ENCODE measurements around the gene CAND1.

DNA sequence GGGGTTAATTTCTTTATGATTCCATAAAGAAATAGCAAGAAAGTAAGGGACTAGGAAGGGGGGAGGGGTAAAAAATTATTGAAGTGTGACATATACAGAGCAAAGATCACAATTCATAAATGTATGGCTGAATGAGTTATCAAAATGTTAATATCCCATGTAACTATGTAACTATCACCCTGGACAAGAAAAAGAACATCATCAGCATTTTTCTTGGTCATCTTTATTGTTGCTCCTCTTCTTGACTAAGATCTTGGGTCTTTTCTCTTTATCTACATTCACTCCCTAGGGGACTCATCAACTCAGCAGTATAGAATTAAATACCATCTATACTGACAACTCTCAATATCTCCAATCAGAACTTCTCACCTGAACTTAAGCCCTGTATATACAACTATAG lies 57.5 kb downstream of the CAND1 start:
- no peak for TF ChIP-seq CTCF (IDR thresholded peaks at IDR 0.05)
- no peak for TF ChIP-seq CBFB (CRISPR knock-in tag; IDR thresholded peaks at IDR 0.05; ENCODE audit: low read depth)
- TF ChIP-seq JUN (CRISPR knock-in tag; IDR thresholded peaks at IDR 0.05) = no peak
- no peak for TF ChIP-seq CREB1 (CRISPR knock-in tag; IDR thresholded peaks at IDR 0.05)
- TF ChIP-seq, protein P1, sequence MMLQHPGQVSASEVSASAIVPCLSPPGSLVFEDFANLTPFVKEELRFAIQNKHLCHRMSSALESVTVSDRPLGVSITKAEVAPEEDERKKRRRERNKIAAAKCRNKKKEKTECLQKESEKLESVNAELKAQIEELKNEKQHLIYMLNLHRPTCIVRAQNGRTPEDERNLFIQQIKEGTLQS (CRISPR knock-in tag; conservative IDR thresholded peaks at IDR 0.05) = no peak
- no peak for TF ChIP-seq ESRRA (CRISPR knock-in tag; IDR thresholded peaks at IDR 0.05; ENCODE audit: borderline replicate concordance)
- TF ChIP-seq NFYB (CRISPR knock-in tag; conservative IDR thresholded peaks at IDR 0.05; ENCODE audit: low read depth) = no peak
- no peak for TF ChIP-seq NR3C1 (CRISPR knock-in tag; conservative IDR thresholded peaks at IDR 0.05; ENCODE audit: low read depth)
- TF ChIP-seq ZNF138 (CRISPR knock-in tag; conservative IDR thresholded peaks at IDR 0.05) = no peak

Measured in WTC11 (cell line).